Uterus (tissue), 4 donors: ENCODE results near the gene RARS2. TPM values are rescaled to one million over a fixed set of nuclear protein-coding genes. Genes with fewer than 3 reads are reported as not detected.
"Not testable (repeated sequence)": the region's sequence is repeated elsewhere in the genome, so short reads cannot be mapped to it uniquely, and the experiment has no call there.

Experiments
- DNase-seq, 2 donors: peaks; one replicate each; pipeline ENCODE4 v3.0.0-alpha.2; 2019 to 2020
- H3K27ac ChIP-seq, 2 donors: fragments of 200-600 bp; sonication (generic); 1 replicate in 1 of 2; 2 replicates in 1 of 2; pipeline ENCODE4 v1.5.1; 2016 to 2018
- H3K27me3 ChIP-seq, 2 donors: fragments of 200-600 bp; sonication (generic); one replicate each; pipeline ENCODE4 v1.5.1; 2018 to 2019; ENCODE audit warnings: control low read depth in 1 of 2
- H3K36me3 ChIP-seq, 2 donors: fragments of 200-600 bp; sonication (generic); one replicate each; pipeline ENCODE4 v1.5.1; 2019; ENCODE audit warnings: control low read depth in 1 of 2
- H3K4me1 ChIP-seq, 2 donors: fragments of 200-600 bp; sonication (generic); one replicate each; pipeline ENCODE4 v1.5.1; 2018 to 2019; ENCODE audit warnings: control low read depth in 1 of 2
- H3K4me3 ChIP-seq, 2 donors: fragments of 200-600 bp; sonication (generic); 1 replicate in 1 of 2; 2 replicates in 1 of 2; pipeline ENCODE4 v1.5.1; 2018 to 2019; ENCODE audit warnings: mild to moderate bottlenecking in 1 of 2
- H3K9me3 ChIP-seq, 2 donors: fragments of 200-600 bp; sonication (generic); one replicate each; pipeline ENCODE4 v1.5.1; 2019; ENCODE audit warnings: control low read depth in 1 of 2
- CTCF ChIP-seq, 4 experiments: fragments of 200-600 bp in 2 of 4; fragments of 450-650 bp in 2 of 4; sonication (generic) in 2 of 4; IDR thresholded peaks; one replicate each; pipeline ENCODE4 v1.5.1; 2016 to 2019; ENCODE audit warnings: antibody characterized with exemption in 4 of 4, mild to moderate bottlenecking in 2 of 4, moderate library complexity in 1 of 4
- POLR2A ChIP-seq, 2 donors: fragments of 450-650 bp; IDR thresholded peaks; one replicate each; pipeline ENCODE4 v1.6.1; 2016; ENCODE audit warnings: antibody characterized with exemption in 2 of 2, mild to moderate bottlenecking in 1 of 2, moderate library complexity in 1 of 2
- intact Hi-C: fragments of 100-400 bp; cut with DNase I; formaldehyde crosslinking; loops from one replicate; pipeline ENCODE4 v1.15.1; 2023; ENCODE audit warnings: low total_unique reads
- total RNA-seq, 4 donors: library from RNA; depleted of rRNA in 3 of 4; stranded (reverse); fragments of >200 nt in 3 of 4; gene quantifications; one replicate each; pipeline versions ENCODE4 v1.1.0 to v1.2.4, GENCODE V29; 2014 to 2023
- donor health status: DM: yes; HTN: yes; CAD: no.

RARS2 gene
- total RNA-seq, 4 donors from 2014 or later, result 15.6 to 61.3 (median 44.1) TPM

DNA sequence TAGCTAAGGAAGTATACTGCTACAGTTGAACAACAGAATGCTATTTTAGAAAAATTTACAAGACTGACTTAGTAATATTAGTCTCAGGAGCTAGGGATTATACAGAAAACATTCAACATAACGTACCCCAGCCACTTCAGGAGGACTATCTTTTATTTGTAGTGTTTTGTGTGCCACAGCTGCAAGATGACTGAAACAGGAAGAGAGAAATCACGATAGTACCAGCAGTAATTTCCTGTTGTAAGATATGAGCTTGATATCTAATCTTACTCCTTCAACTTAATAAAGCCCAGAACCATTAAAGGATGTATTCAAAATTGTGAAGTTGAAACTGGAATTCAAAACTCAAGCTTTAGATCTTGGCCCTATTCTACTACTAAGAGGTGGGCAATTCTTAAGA lies 75.0 kb downstream of the RARS2 start:
- no peak for DNase-seq
- no peaks in the 10 kb centered on the region for H3K27me3 ChIP-seq
- H3K27ac ChIP-seq, result no peak overlapping the region
- TF ChIP-seq POLR2A (IDR thresholded peaks at IDR 0.05) (no peak), CTCF (IDR thresholded peaks at IDR 0.05) (no peak)
- no peaks in the 10 kb centered on the region for H3K4me1 ChIP-seq
- H3K36me3 ChIP-seq, result no peaks in the 10 kb centered on the region
- H3K4me3 ChIP-seq, result no peak overlapping the region
- intact Hi-C loops, result no loop called here
- H3K9me3 ChIP-seq, result no peaks in the 10 kb centered on the region

DNA sequence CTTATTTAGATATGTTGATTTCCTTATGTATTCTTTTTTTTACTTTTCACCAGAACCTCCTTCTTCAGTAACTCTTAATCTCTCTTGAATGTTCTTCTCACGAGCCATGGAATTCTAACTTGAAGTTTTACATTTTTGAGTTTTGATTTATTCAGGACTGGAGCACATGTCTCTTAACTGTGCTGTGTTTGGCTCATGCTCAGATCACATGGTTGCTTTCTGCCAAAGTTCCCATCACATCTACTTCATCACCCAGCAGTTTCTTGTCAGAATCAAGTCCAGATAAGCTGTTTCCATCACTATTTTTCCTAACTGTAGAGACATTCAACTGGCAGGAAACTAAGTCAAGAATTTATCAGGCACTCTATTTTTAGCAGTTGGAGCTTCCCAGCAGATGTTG lies 85.3 kb downstream of the RARS2 start:
- H3K36me3 ChIP-seq, result no peaks in the 10 kb centered on the region
- H3K4me1 ChIP-seq, result peaks cover 0 to 5% of the 10 kb centered on the region in 2 donors
- no peak for TF ChIP-seq CTCF (IDR thresholded peaks at IDR 0.05)
- TF ChIP-seq POLR2A (IDR thresholded peaks at IDR 0.05), result no peak
- no peaks in the 10 kb centered on the region for H3K27me3 ChIP-seq
- no peaks in the 10 kb centered on the region for H3K9me3 ChIP-seq
- intact Hi-C loops, result no loop called here
- no peak overlapping the region for H3K4me3 ChIP-seq
- peak overlapping the region; percentile 11 to 27 for H3K27ac ChIP-seq
- no peak for DNase-seq

- Histone ChIP-seq H3K9me3 (no peaks in the 10 kb centered on the region), H3K4me1 (peaks cover 0 to 5% of the 10 kb centered on the region in 2 donors), H3K36me3 (no peaks in the 10 kb centered on the region), H3K27ac (no peak overlapping the region), H3K27me3 (no peaks in the 10 kb centered on the region), H3K4me3 (no peak overlapping the region)
- no peak for DNase-seq
- TF ChIP-seq POLR2A (IDR thresholded peaks at IDR 0.05), result no peak
- TF ChIP-seq CTCF (IDR thresholded peaks at IDR 0.05), result no peak
- intact Hi-C loops, result no loop called here
Measured at GRCh38 chr6:87501809-87502572, 87.8 kb downstream of the RARS2 start.

DNA sequence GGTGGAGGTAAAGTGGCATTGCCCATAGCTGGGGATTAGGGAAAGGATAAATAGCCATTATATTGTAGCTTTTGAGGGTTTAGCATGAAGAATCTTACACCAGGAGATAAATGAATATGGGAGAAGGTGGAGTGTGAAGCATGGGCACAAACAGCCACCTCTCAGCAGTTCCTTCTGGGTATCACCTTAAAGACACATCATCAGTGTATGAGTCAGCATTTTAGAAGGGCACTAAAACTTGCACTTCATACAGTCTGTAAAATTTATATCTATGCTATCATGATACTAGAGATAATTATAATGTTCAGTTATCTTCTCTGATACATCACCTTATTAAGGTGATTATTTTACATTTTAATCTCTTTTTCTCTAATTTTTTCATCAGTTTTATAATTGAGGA lies 91.7 kb downstream of the RARS2 start:
- TF ChIP-seq POLR2A (IDR thresholded peaks at IDR 0.05), result no peak
- no peak for TF ChIP-seq CTCF (IDR thresholded peaks at IDR 0.05)
- H3K4me1 ChIP-seq, result no peaks in the 10 kb centered on the region
- H3K4me3 ChIP-seq, result no peak overlapping the region
- no peak overlapping the region for H3K27ac ChIP-seq
- no peaks in the 10 kb centered on the region for H3K9me3 ChIP-seq
- H3K36me3 ChIP-seq, result no peaks in the 10 kb centered on the region
- H3K27me3 ChIP-seq, result no peaks in the 10 kb centered on the region
- intact Hi-C loops, result no loop called here
- DNase-seq, result no peak

GRCh38 chr6:87494761-87495422 lies 94.9 kb downstream of the RARS2 start:
- Histone ChIP-seq H3K4me1 (no peaks in the 10 kb centered on the region), H3K4me3 (no peak overlapping the region), H3K27ac (no peak overlapping the region), H3K9me3 (no peaks in the 10 kb centered on the region), H3K36me3 (no peaks in the 10 kb centered on the region), H3K27me3 (no peaks in the 10 kb centered on the region)
- TF ChIP-seq CTCF (IDR thresholded peaks at IDR 0.05) (no peak), POLR2A (IDR thresholded peaks at IDR 0.05) (no peak)
- DNase-seq, result no peak
- intact Hi-C loops, result no loop called here

- intact Hi-C loops, H3K36me3 ChIP-seq, H3K27ac ChIP-seq, DNase-seq, H3K27me3 ChIP-seq, H3K9me3 ChIP-seq, H3K4me3 ChIP-seq, H3K4me1 ChIP-seq: not testable (repeated sequence)
Measured at GRCh38 chr6:87489326-87489725, 100.5 kb downstream of the RARS2 start.
